Measurements from ENCODE around the gene COMMD9. TPM values are rescaled to one million over a fixed set of nuclear protein-coding genes. Genes with fewer than 3 reads are reported as not detected.
A peak's percentile ranks its signal among the peaks of the same experiment; 100 is the strongest.

COMMD9 gene
- total and polyA plus RNA-seq, 2 of the 8 experiments (the other 6 are each of a cell fraction or from before 2014, with no cell fraction given), result 42.5 to 49.1 TPM

- 57% methylated on average over 3 of the region's 3 CpGs; no CpG with 5 or more reads in 1 of the 2 experiments for WGBS, 2 experiments (ENCODE audit: extremely low coverage in 1 of 2, insufficient coverage in 1 of 2, insufficient read length in 1 of 2, insufficient replicate concordance in 2 of 2, low coverage in 1 of 2, low lambda C conversion rate in 2 of 2, missing lambda C conversion rate in 1 of 2)
- Histone ChIP-seq H3K27me3 (replicated peaks in 1 of 4; ENCODE audit: control insufficient read depth in 3 of 4, extremely low read depth in 1 of 4, insufficient read depth in 3 of 4, low read length in 3 of 4) (no peaks in the 10 kb centered on the region), H3K4me3 (ENCODE audit: extremely low read depth in 1 of 4, insufficient read depth in 2 of 4, low read depth in 3 of 4, low read length in 4 of 4) (peak overlapping the region in 1 of 4 experiments; percentile 35; a peak in 1 of 8 replicates), H2BK5ac (ENCODE audit: low read depth, low read length) (no peak overlapping the region), H2AK5ac (ENCODE audit: low read depth, low read length) (no peak overlapping the region), H4K5ac (ENCODE audit: insufficient read length, low read depth, low read length) (no peak overlapping the region), H2AFZ (ENCODE audit: low read length) (no peak overlapping the region), H4K91ac (replicated peaks; ENCODE audit: insufficient read length, low read length) (no peak overlapping the region), H3K9ac (replicated peaks in 1 of 4; ENCODE audit: extremely low read depth in 1 of 4, low read depth in 3 of 4, low read length in 3 of 4) (no peak overlapping the region; a peak in 1 of 7 replicates), H3K18ac (ENCODE audit: extremely low read depth, low read length) (no peak overlapping the region), H3K79me1 (ENCODE audit: low read depth, low read length) (no peaks in the 10 kb centered on the region), H3K36me3 (ENCODE audit: control insufficient read depth in 2 of 4, insufficient read depth in 4 of 4, low read length in 3 of 4) (no peaks in the 10 kb centered on the region), H2BK12ac (ENCODE audit: low read depth, low read length) (no peak overlapping the region), H3K4ac (replicated peaks; ENCODE audit: insufficient read length, low read depth, low read length) (no peak overlapping the region), H3K56ac (replicated peaks; ENCODE audit: insufficient read length, low read depth, low read length) (no peak overlapping the region), H3K23me2 (ENCODE audit: low read depth, low read length) (no peaks in the 10 kb centered on the region; the same call in 1 of the 2 replicates), H3K4me1 (replicated peaks in 1 of 4; ENCODE audit: control insufficient read depth in 3 of 4, insufficient read depth in 4 of 4, low read length in 3 of 4) (peaks cover 0 to 4% (median 1%) of the 10 kb centered on the region in 4 experiments; a peak in 3 of 7 replicates), H2BK120ac (replicated peaks; ENCODE audit: low read depth, low read length) (peak overlapping the region; percentile 47), H4K20me1 (replicated peaks in 1 of 2; ENCODE audit: control insufficient read depth in 1 of 2, insufficient read depth in 2 of 2, low read length in 2 of 2) (no peaks in the 10 kb centered on the region), H3K9me3 (ENCODE audit: insufficient read depth in 2 of 2, low read depth in 1 of 2, low read length in 1 of 2) (no peaks in the 10 kb centered on the region), H4K8ac (ENCODE audit: extremely low read depth, insufficient read depth, low read length) (no peak overlapping the region), H3K27ac (ENCODE audit: low read depth, low read length) (no peak overlapping the region), H2BK20ac (ENCODE audit: low read length) (no peak overlapping the region), H3K14ac (ENCODE audit: insufficient read length) (no peak overlapping the region), H2BK15ac (ENCODE audit: low read length) (no peak overlapping the region), H3K4me2 (ENCODE audit: insufficient read depth in 1 of 2, low read depth in 2 of 2, low read length in 2 of 2) (peak overlapping the region; percentile 22 to 29; a peak in 2 of 4 replicates), H3K79me2 (ENCODE audit: control insufficient read depth in 1 of 2, insufficient read depth in 2 of 2, low read length in 2 of 2) (no peaks in the 10 kb centered on the region), H3K23ac (ENCODE audit: insufficient read length) (no peak overlapping the region)
- POLR2A ChIA-PET (ENCODE audit: partially characterized antibody), result interaction anchor here (0.8 to 1.6 kb wide), 3 partner anchors 69 to 101 kb away, joined by 3 read pairs; no protein-coding TSS in a partner anchor
- CTCF ChIA-PET (ENCODE audit: partially characterized antibody), result interaction anchor here (0.9 kb wide), 1 partner anchor 166 kb away, joined by 3 read pairs; no protein-coding TSS in a partner anchor
- DNase-seq (ENCODE audit: low read depth in 1 of 2, low spot score in 2 of 2) (no peak), FAIRE-seq (peak; percentile 70)
- TF ChIP-seq EP300 (IDR thresholded peaks at IDR 0.05; ENCODE audit: borderline replicate concordance in 1 of 2, low read depth in 2 of 2, low read length in 2 of 2), result 0 out of 3 replicates have a peak, but pooled peaks of 1 of the 2 experiments have one; percentile 25
- 0 out of 2 replicates have a peak, but pooled peaks have one; percentile 6 for TF ChIP-seq CHD2 (IDR thresholded peaks at IDR 0.05; ENCODE audit: low read length)
- no peak for TF ChIP-seq USF2 (IDR thresholded peaks at IDR 0.05; ENCODE audit: low read length)
- peak; percentile 96 for TF ChIP-seq ASH2L (IDR thresholded peaks at IDR 0.05; ENCODE audit: low read length)
- peak; percentile 76 for TF ChIP-seq TEAD4 (IDR thresholded peaks at IDR 0.05; ENCODE audit: low read depth, low read length)
- no peak for TF ChIP-seq CHD1 (IDR thresholded peaks at IDR 0.05; ENCODE audit: low read depth, low read length)
- TF ChIP-seq SP1 (IDR thresholded peaks at IDR 0.05; ENCODE audit: low read depth, low read length), result peak; percentile 78
These were observed 37.5 kb upstream of the COMMD9 start for GRCh38 chr11:36326524-36327419.

Data from H1 (cell line).